Motor neuron (in vitro differentiated cells): ENCODE measurements around the gene LIN28A. TPM values are rescaled to one million over a fixed set of nuclear protein-coding genes. Genes with fewer than 3 reads are reported as not detected.
"Not testable (repeated sequence)": the region's sequence is repeated elsewhere in the genome, so short reads cannot be mapped to it uniquely, and the experiment has no call there.

ENCODE experiments used
- ATAC-seq, 8 experiments: fragments of 200-7000 bp; cut with Tn5 transposase; replicated peaks in 6 of 8; 2 replicates each; pipeline ENCODE4 v1.8.0; 2021; ENCODE audit warnings: mild to moderate bottlenecking in 8 of 8, moderate library complexity in 8 of 8
- H3K27ac ChIP-seq, 2 donors: fragments of 250-450 bp; sonication (Bioruptor Pico); 2 replicates each; pipeline ENCODE4 v1.9.0; 2021; ENCODE audit warnings: antibody characterized with exemption in 2 of 2, mild to moderate bottlenecking in 2 of 2, moderate library complexity in 1 of 2
- H3K4me1 ChIP-seq, 2 donors: fragments of 250-450 bp; sonication (Bioruptor Pico); replicated peaks in 1 of 2; 2 replicates each; pipeline ENCODE4 v1.6.1; 2021; ENCODE audit warnings: antibody characterized with exemption in 2 of 2, mild to moderate bottlenecking in 2 of 2, moderate library complexity in 1 of 2
- H3K4me3 ChIP-seq, 5 donors: fragments of 250-450 bp; sonication (Bioruptor Pico); 2 replicates each; pipeline ENCODE4 v1.9.0; 2021; ENCODE audit warnings: antibody characterized with exemption in 5 of 5, mild to moderate bottlenecking in 5 of 5, moderate library complexity in 4 of 5
- WGBS, 10 experiments: fragments of 450-650 bp; shearing (Covaris generic); methylation state at CpG; one replicate each; pipeline ENCODE4 v1.0.0; 2022; 5-methylcytosine and 5-hydroxymethylcytosine counted together
- in situ Hi-C, 9 experiments: fragments of 400-800 bp; cut with MboI; loops; one replicate each; pipeline ENCODE4 v1.15.0; 2021; ENCODE audit warnings: low sequenced_read_pairs in 9 of 9, low pct_unique_long_range_greater_than_20kb in 2 of 9; ENCODE audit not compliant: unreplicated experiment in 9 of 9
- total RNA-seq, 8 experiments: library from RNA; unstranded; fragments of 300-600 nt; gene quantifications; 2 replicates each; pipeline versions ENCODE4 v1.2.3 to v1.2.4, GENCODE V29; 2022

The LIN28A gene
- total RNA-seq, 8 experiments from 2014 or later: 0.14 to 66.0 (median 2.9) TPM

GRCh38 chr1:26373281-26373680, 37.3 kb upstream of the LIN28A start:
- no peak for ATAC-seq
- 50 to 100% (median 83%) methylated on average over 1 to 4 of the region's 4 CpGs; no CpG with 5 or more reads in 1 of the 10 experiments for WGBS, 10 experiments
- H3K4me3 ChIP-seq: no peak overlapping the region
- no peaks in the 10 kb centered on the region for H3K4me1 ChIP-seq
- in situ Hi-C loops: no loop called here
- H3K27ac ChIP-seq: no peak overlapping the region

- Histone ChIP-seq H3K4me3 (no peak overlapping the region), H3K27ac (no peak overlapping the region), H3K4me1 (no peaks in the 10 kb centered on the region)
- ATAC-seq: no peak
- in situ Hi-C loops: no loop called here
- 40 to 86% (median 67%) methylated on average over 1 to 2 of the region's 2 CpGs; no CpG with 5 or more reads in 7 of the 10 experiments for WGBS, 10 experiments
These were observed 36.8 kb upstream of the LIN28A start for GRCh38 chr1:26373789-26374188.

GRCh38 chr1:26374361-26374760, 36.3 kb upstream of the LIN28A start:
- H3K27ac ChIP-seq, ATAC-seq, H3K4me1 ChIP-seq, in situ Hi-C loops, H3K4me3 ChIP-seq: not testable (repeated sequence)
- WGBS, 10 experiments: 0 to 100% (median 94%) methylated on average over 1 to 2 of the region's 2 CpGs; no CpG with 5 or more reads in 4 of the 10 experiments

- no peaks in the 10 kb centered on the region for H3K4me1 ChIP-seq
- WGBS, 10 experiments: 14 to 90% (median 79%) methylated on average over 1 to 6 of the region's 6 CpGs; no CpG with 5 or more reads in 2 of the 10 experiments
- in situ Hi-C loops: loop anchor here in 1 of 9 experiments (25.0 kb wide), 1 partner anchor 88 kb away; the partner anchor contains the start of gene SH3BGRL3
- no peak for ATAC-seq
- no peak overlapping the region for H3K4me3 ChIP-seq
- H3K27ac ChIP-seq: no peak overlapping the region
These were observed 35.5 kb upstream of the LIN28A start for GRCh38 chr1:26375081-26375480.

GRCh38 chr1:26376050-26376449, 34.6 kb upstream of the LIN28A start:
- no peak overlapping the region for H3K27ac ChIP-seq
- ATAC-seq: no peak
- in situ Hi-C loops: loop anchor here in 1 of 9 experiments (25.0 kb wide), 1 partner anchor 89 kb away; the partner anchor contains the start of gene SH3BGRL3
- no peak overlapping the region for H3K4me3 ChIP-seq
- no peaks in the 10 kb centered on the region for H3K4me1 ChIP-seq
- WGBS, 10 experiments: 60 to 100% (median 94%) methylated on average over 1 to 4 of the region's 4 CpGs; no CpG with 5 or more reads in 1 of the 10 experiments

- H3K4me1 ChIP-seq: no peaks in the 10 kb centered on the region
- 0 to 100% (median 36%) methylated on average over 1 to 5 of the region's 5 CpGs; no CpG with 5 or more reads in 2 of the 10 experiments for WGBS, 10 experiments
- peak in 5 of 8 experiments; percentile 22 to 96 (median 94) for ATAC-seq
- in situ Hi-C loops: loop anchor here in 1 of 9 experiments (25.0 kb wide), 1 partner anchor 91 kb away; the partner anchor contains the start of gene SH3BGRL3
- no peak overlapping the region for H3K4me3 ChIP-seq
- H3K27ac ChIP-seq: no peak overlapping the region
These were observed 32.3 kb upstream of the LIN28A start for GRCh38 chr1:26378088-26378878.

GRCh38 chr1:26378879-26379251, 31.8 kb upstream of the LIN28A start:
- H3K27ac ChIP-seq: no peak overlapping the region
- no peak overlapping the region for H3K4me3 ChIP-seq
- no peaks in the 10 kb centered on the region for H3K4me1 ChIP-seq
- WGBS, 10 experiments: 71 to 100% (median 93%) methylated on average over 1 to 3 of the region's 3 CpGs; no CpG with 5 or more reads in 1 of the 10 experiments
- ATAC-seq: no peak
- in situ Hi-C loops: loop anchor here in 1 of 9 experiments (25.0 kb wide), 1 partner anchor 92 kb away; the partner anchor contains the start of gene SH3BGRL3

- H3K27ac ChIP-seq: no peak overlapping the region
- no peaks in the 10 kb centered on the region for H3K4me1 ChIP-seq
- WGBS, 10 experiments: 66 to 100% (median 80%) methylated on average over 2 to 3 of the region's 3 CpGs; no CpG with 5 or more reads in 1 of the 10 experiments
- no peak overlapping the region for H3K4me3 ChIP-seq
- in situ Hi-C loops: loop anchor here in 1 of 9 experiments (25.0 kb wide), 1 partner anchor 97 kb away; the partner anchor contains the start of gene SH3BGRL3
- ATAC-seq: no peak
These were observed 26.5 kb upstream of the LIN28A start for GRCh38 chr1:26384076-26384475.

GRCh38 chr1:26385063-26385462, 25.6 kb upstream of the LIN28A start:
- in situ Hi-C loops: loop anchor here in 1 of 9 experiments (25.0 kb wide), 1 partner anchor 98 kb away; the partner anchor contains the start of gene SH3BGRL3
- not testable (repeated sequence) for H3K4me1 ChIP-seq, ATAC-seq, H3K4me3 ChIP-seq, H3K27ac ChIP-seq
- 71 to 100% (median 93%) methylated on average over 1 to 3 of the region's 3 CpGs; no CpG with 5 or more reads in 2 of the 10 experiments for WGBS, 10 experiments

- in situ Hi-C loops: loop anchor here in 1 of 9 experiments (25.0 kb wide), 1 partner anchor 100 kb away; the partner anchor contains the start of gene SH3BGRL3
- H3K4me1 ChIP-seq: peaks cover 7 to 14% of the 10 kb centered on the region in 2 donors
- WGBS, 10 experiments: 17 to 100% (median 73%) methylated on average over 1 to 7 of the region's 7 CpGs; no CpG with 5 or more reads in 1 of the 10 experiments
- H3K4me3 ChIP-seq: no peak overlapping the region
- no peak overlapping the region for H3K27ac ChIP-seq
- no peak for ATAC-seq
These were observed 23.2 kb upstream of the LIN28A start for GRCh38 chr1:26387447-26387846.

- Histone ChIP-seq H3K27ac (no peak overlapping the region), H3K4me1 (peaks cover 7 to 18% of the 10 kb centered on the region in 2 donors), H3K4me3 (no peak overlapping the region)
- in situ Hi-C loops: loop anchor here in 1 of 9 experiments (25.0 kb wide), 1 partner anchor 102 kb away; the partner anchor contains the start of gene SH3BGRL3
- ATAC-seq: no peak
- WGBS, 10 experiments: 49 to 88% (median 79%) methylated on average over 1 to 7 of the region's 7 CpGs; no CpG with 5 or more reads in 1 of the 10 experiments
These were observed 21.7 kb upstream of the LIN28A start for GRCh38 chr1:26388791-26389445.

- WGBS, 10 experiments: 39 to 100% (median 67%) methylated on average over 1 to 4 of the region's 4 CpGs; no CpG with 5 or more reads in 5 of the 10 experiments
- Histone ChIP-seq H3K27ac (no peak overlapping the region), H3K4me1 (peaks cover 7 to 18% of the 10 kb centered on the region in 2 donors), H3K4me3 (no peak overlapping the region)
- in situ Hi-C loops: loop anchor here in 1 of 9 experiments (25.0 kb wide), 1 partner anchor 102 kb away; the partner anchor contains the start of gene SH3BGRL3
- ATAC-seq: peak in 1 of 8 experiments; percentile 20
These were observed 20.9 kb upstream of the LIN28A start for GRCh38 chr1:26389604-26390247.
